Upper lobe of left lung (tissue), 6 donors: ENCODE results near the gene SPRING1. TPM values are rescaled to one million over a fixed set of nuclear protein-coding genes. Genes with fewer than 3 reads are reported as not detected.

Experiments used
- ATAC-seq, 2 donors: fragments of 200-7000 bp; cut with Tn5 transposase; one replicate each; pipeline ENCODE4 v1.9.1; 2022; ENCODE audit warnings: mild to moderate bottlenecking in 2 of 2, moderate library complexity in 2 of 2; ENCODE audit not compliant: low FRiP score in 2 of 2
- DNase-seq, 2 donors: peaks; one replicate each; pipeline ENCODE4 v3.0.0-alpha.2; 2019 to 2020
- H3K27ac ChIP-seq, 4 donors: fragments of 200-600 bp; sonication (generic); one replicate each; pipeline ENCODE4 v1.5.1; 2016 to 2019
- H3K27me3 ChIP-seq, 4 donors: fragments of 200-600 bp; sonication (generic); one replicate each; pipeline ENCODE4 v1.5.1; 2017 to 2019
- H3K36me3 ChIP-seq, 4 donors: fragments of 200-600 bp; sonication (generic); one replicate each; pipeline ENCODE4 v1.5.1; 2016 to 2019
- H3K4me1 ChIP-seq, 4 donors: fragments of 200-600 bp; sonication (generic); one replicate each; pipeline ENCODE4 v1.5.1; 2018 to 2019
- H3K4me3 ChIP-seq, 4 donors: fragments of 200-600 bp; sonication (generic); one replicate each; pipeline ENCODE4 v1.5.1; 2017 to 2019; ENCODE audit warnings: mild to moderate bottlenecking in 2 of 4, moderate library complexity in 1 of 4
- H3K9me3 ChIP-seq, 4 donors: fragments of 200-600 bp; sonication (generic); one replicate each; pipeline ENCODE4 v1.5.1; 2018 to 2019
- EP300 ChIP-seq, 4 donors: sonication (generic); formaldehyde crosslinking; IDR thresholded peaks; one replicate each; pipeline ENCODE4 v1.5.1; 2017; ENCODE audit warnings: antibody characterized with exemption in 4 of 4, control low read depth in 2 of 4
- POLR2A ChIP-seq, 4 donors: fragments of 450-650 bp; IDR thresholded peaks; one replicate each; pipeline ENCODE4 v1.5.1; 2016 to 2017; ENCODE audit warnings: antibody characterized with exemption in 4 of 4, mild to moderate bottlenecking in 2 of 4
- POLR2AphosphoS5 ChIP-seq, 2 donors: sonication (generic); formaldehyde crosslinking; IDR thresholded peaks; one replicate each; pipeline ENCODE4 v1.5.1; 2017; ENCODE audit warnings: antibody characterized with exemption in 2 of 2
- WGBS, 2 donors: methylation state at CpG; one replicate each; pipeline ENCODE4 v1.1.5; 2017 to 2018; 5-methylcytosine and 5-hydroxymethylcytosine counted together
- total RNA-seq, 6 donors: library from RNA; depleted of rRNA in 4 of 6; stranded (reverse); fragments of >200 nt in 4 of 6; gene quantifications; one replicate each; pipeline versions ENCODE4 v1.1.0 to v1.2.1, GENCODE V29; 2016 to 2021
- TF ChIP-seq, protein P1 (sequence below), 6 experiments: fragments of 450-650 bp in 4 of 6; fragments of 200-600 bp in 2 of 6; sonication (generic) in 2 of 6; IDR thresholded peaks; one replicate each; pipeline ENCODE4 v1.5.1; 2016 to 2019; ENCODE audit warnings: antibody characterized with exemption in 6 of 6
- donor health status: DM: no; HTN: no; CAD: no; lungs with moderate emphysema.
- donor health status: DM: no; HTN: yes; CAD: no; lungs with severe emphysema.

SPRING1 gene
- total RNA-seq, 6 donors from 2014 or later = 86.8 to 134 (median 119) TPM

GRCh38 chr12:116698116-116698515 lies 39.8 kb downstream of the SPRING1 start:
- Histone ChIP-seq H3K9me3 (no peaks in the 10 kb centered on the region), H3K4me1 (peaks cover 7 to 21% (median 18%) of the 10 kb centered on the region in 4 donors), H3K27ac (no peak overlapping the region), H3K36me3 (no peaks in the 10 kb centered on the region), H3K4me3 (no peak overlapping the region), H3K27me3 (no peaks in the 10 kb centered on the region)
- no peak for DNase-seq
- no peak for ATAC-seq
- TF ChIP-seq POLR2A (IDR thresholded peaks at IDR 0.05) = no peak
- TF ChIP-seq, protein P1, sequence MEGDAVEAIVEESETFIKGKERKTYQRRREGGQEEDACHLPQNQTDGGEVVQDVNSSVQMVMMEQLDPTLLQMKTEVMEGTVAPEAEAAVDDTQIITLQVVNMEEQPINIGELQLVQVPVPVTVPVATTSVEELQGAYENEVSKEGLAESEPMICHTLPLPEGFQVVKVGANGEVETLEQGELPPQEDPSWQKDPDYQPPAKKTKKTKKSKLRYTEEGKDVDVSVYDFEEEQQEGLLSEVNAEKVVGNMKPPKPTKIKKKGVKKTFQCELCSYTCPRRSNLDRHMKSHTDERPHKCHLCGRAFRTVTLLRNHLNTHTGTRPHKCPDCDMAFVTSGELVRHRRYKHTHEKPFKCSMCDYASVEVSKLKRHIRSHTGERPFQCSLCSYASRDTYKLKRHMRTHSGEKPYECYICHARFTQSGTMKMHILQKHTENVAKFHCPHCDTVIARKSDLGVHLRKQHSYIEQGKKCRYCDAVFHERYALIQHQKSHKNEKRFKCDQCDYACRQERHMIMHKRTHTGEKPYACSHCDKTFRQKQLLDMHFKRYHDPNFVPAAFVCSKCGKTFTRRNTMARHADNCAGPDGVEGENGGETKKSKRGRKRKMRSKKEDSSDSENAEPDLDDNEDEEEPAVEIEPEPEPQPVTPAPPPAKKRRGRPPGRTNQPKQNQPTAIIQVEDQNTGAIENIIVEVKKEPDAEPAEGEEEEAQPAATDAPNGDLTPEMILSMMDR (IDR thresholded peaks at IDR 0.05) = no peak
- TF ChIP-seq EP300 (IDR thresholded peaks at IDR 0.05) = no peak
- no peak for TF ChIP-seq POLR2AphosphoS5 (IDR thresholded peaks at IDR 0.05)
- 69 to 72% methylated on average over 8 of the region's 8 CpGs for WGBS, 2 donors

DNA sequence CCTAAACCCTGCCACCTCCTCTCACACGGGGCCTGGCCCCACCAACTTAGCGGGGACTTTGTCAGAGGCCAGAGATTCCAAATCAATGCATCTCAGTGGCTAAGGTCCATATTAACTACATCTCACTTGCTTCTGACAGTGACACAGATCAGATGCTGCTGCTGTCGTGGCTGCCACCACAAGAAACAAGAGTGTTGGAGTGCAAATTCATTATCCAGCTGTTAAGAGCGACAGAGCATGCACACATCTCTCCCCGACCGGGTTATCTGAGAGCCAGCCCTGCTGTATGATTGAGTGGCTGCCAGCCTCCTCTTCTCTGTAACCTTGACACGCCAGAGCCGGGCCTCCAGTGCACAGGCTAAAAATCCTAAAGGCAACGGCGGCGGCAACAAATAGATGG lies 40.2 kb downstream of the SPRING1 start:
- H3K27ac ChIP-seq = no peak overlapping the region
- 62 to 65% methylated on average over 9 to 11 of the region's 11 CpGs for WGBS, 2 donors
- H3K9me3 ChIP-seq = no peaks in the 10 kb centered on the region
- no peak overlapping the region for H3K4me3 ChIP-seq
- H3K27me3 ChIP-seq = no peaks in the 10 kb centered on the region
- peaks cover 11 to 25% (median 22%) of the 10 kb centered on the region in 4 donors for H3K4me1 ChIP-seq
- DNase-seq (peak in 1 of 2 donors; percentile 42), ATAC-seq (no peak)
- TF ChIP-seq EP300 (IDR thresholded peaks at IDR 0.05) (no peak), POLR2AphosphoS5 (IDR thresholded peaks at IDR 0.05) (no peak), POLR2A (IDR thresholded peaks at IDR 0.05) (no peak)
- TF ChIP-seq, protein P1 (IDR thresholded peaks at IDR 0.05) = no peak
- no peaks in the 10 kb centered on the region for H3K36me3 ChIP-seq

DNA sequence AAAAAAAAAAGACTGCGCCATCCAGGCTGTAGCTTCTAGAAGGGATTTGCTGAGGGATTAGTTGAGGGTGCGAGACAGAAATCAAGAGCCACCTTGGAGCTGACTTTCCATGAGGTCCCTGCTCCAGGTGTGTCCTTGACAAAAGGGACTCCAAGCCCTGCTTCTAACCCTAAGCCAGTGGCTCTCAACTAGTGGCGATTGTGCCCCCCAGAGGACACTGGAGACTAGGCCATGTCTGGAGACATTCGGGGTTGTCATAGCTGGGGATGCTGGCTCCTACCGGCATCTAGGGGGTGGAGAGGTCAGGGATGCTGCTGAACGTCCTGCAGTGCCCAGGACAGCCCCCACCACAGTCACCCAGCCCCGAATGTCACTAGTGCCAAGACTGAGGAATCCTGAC lies 40.6 kb downstream of the SPRING1 start:
- DNase-seq (peak in 1 of 2 donors; percentile 36), ATAC-seq (no peak)
- TF ChIP-seq EP300 (IDR thresholded peaks at IDR 0.05) (no peak), POLR2AphosphoS5 (IDR thresholded peaks at IDR 0.05) (no peak), POLR2A (IDR thresholded peaks at IDR 0.05) (no peak)
- TF ChIP-seq, protein P1 (IDR thresholded peaks at IDR 0.05) = no peak
- Histone ChIP-seq H3K27me3 (no peaks in the 10 kb centered on the region), H3K27ac (no peak overlapping the region), H3K36me3 (no peaks in the 10 kb centered on the region), H3K9me3 (no peaks in the 10 kb centered on the region), H3K4me3 (no peak overlapping the region), H3K4me1 (peaks cover 13 to 25% (median 24%) of the 10 kb centered on the region in 4 donors)
- 60 to 64% methylated on average over 4 to 7 of the region's 7 CpGs for WGBS, 2 donors

GRCh38 chr12:116695464-116695725 lies 42.5 kb downstream of the SPRING1 start:
- no peak for TF ChIP-seq POLR2A (IDR thresholded peaks at IDR 0.05)
- TF ChIP-seq EP300 (IDR thresholded peaks at IDR 0.05) = no peak
- TF ChIP-seq, protein P1 (IDR thresholded peaks at IDR 0.05) = no peak
- TF ChIP-seq POLR2AphosphoS5 (IDR thresholded peaks at IDR 0.05) = no peak
- Histone ChIP-seq H3K9me3 (no peaks in the 10 kb centered on the region), H3K36me3 (no peaks in the 10 kb centered on the region), H3K27ac (no peak overlapping the region), H3K4me3 (no peak overlapping the region), H3K4me1 (peaks cover 13 to 25% (median 24%) of the 10 kb centered on the region in 4 donors), H3K27me3 (no peaks in the 10 kb centered on the region)
- ATAC-seq = no peak
- DNase-seq = no peak
- WGBS, 2 donors = 58 to 74% methylated on average over 3 of the region's 3 CpGs

- no peaks in the 10 kb centered on the region for H3K9me3 ChIP-seq
- DNase-seq (no peak), ATAC-seq (no peak)
- no peaks in the 10 kb centered on the region for H3K27me3 ChIP-seq
- WGBS, 2 donors = 76 to 77% methylated on average over 22 of the region's 22 CpGs
- H3K4me1 ChIP-seq = peaks cover 13 to 25% (median 24%) of the 10 kb centered on the region in 4 donors
- TF ChIP-seq, protein P1 (IDR thresholded peaks at IDR 0.05) = no peak
- no peak for TF ChIP-seq EP300 (IDR thresholded peaks at IDR 0.05)
- no peak for TF ChIP-seq POLR2AphosphoS5 (IDR thresholded peaks at IDR 0.05)
- TF ChIP-seq POLR2A (IDR thresholded peaks at IDR 0.05) = no peak
- H3K27ac ChIP-seq = no peak overlapping the region
- no peak overlapping the region for H3K4me3 ChIP-seq
- no peaks in the 10 kb centered on the region for H3K36me3 ChIP-seq
Observed at GRCh38 chr12:116694653-116695463, 43.0 kb downstream of the SPRING1 start.
